AG10803 (cell line): ENCODE data around the gene RNF14.

Experiments used
- DNase-seq: peaks from one replicate; pipeline ENCODE4 v3.0.0; 2010; ENCODE audit warnings: low read depth
- H3K4me3 ChIP-seq: 2 replicates; pipeline ENCODE4 v1.5.1; 2011; ENCODE audit warnings: mild to moderate bottlenecking, low read length, control low read depth
- CTCF ChIP-seq: conservative IDR thresholded peaks from 2 replicates; pipeline ENCODE4 v1.5.1; 2011; ENCODE audit warnings: mild to moderate bottlenecking, low read length, control low read depth, inconsistent platforms

RNF14 gene

GRCh38 chr5:141928051-141928450, 40.9 kb upstream of the RNF14 start:
- DNase-seq: no peak
- no peak for TF ChIP-seq CTCF
- H3K4me3 ChIP-seq: no peak overlapping the region

- no peak for DNase-seq
- no peak for TF ChIP-seq CTCF
- H3K4me3 ChIP-seq: no peak overlapping the region
Observed at GRCh38 chr5:141929398-141930058, 39.4 kb upstream of the RNF14 start.

GRCh38 chr5:141931694-141932093, 37.2 kb upstream of the RNF14 start:
- DNase-seq: no peak

GRCh38 chr5:141933151-141933550, 35.8 kb upstream of the RNF14 start:
- no peak for DNase-seq
- TF ChIP-seq CTCF: no peak
- no peak overlapping the region for H3K4me3 ChIP-seq

More at GRCh38 chr5:141931694-141932093, 37.2 kb upstream of the RNF14 start:
- no peak overlapping the region for H3K4me3 ChIP-seq
- no peak for TF ChIP-seq CTCF

DNA sequence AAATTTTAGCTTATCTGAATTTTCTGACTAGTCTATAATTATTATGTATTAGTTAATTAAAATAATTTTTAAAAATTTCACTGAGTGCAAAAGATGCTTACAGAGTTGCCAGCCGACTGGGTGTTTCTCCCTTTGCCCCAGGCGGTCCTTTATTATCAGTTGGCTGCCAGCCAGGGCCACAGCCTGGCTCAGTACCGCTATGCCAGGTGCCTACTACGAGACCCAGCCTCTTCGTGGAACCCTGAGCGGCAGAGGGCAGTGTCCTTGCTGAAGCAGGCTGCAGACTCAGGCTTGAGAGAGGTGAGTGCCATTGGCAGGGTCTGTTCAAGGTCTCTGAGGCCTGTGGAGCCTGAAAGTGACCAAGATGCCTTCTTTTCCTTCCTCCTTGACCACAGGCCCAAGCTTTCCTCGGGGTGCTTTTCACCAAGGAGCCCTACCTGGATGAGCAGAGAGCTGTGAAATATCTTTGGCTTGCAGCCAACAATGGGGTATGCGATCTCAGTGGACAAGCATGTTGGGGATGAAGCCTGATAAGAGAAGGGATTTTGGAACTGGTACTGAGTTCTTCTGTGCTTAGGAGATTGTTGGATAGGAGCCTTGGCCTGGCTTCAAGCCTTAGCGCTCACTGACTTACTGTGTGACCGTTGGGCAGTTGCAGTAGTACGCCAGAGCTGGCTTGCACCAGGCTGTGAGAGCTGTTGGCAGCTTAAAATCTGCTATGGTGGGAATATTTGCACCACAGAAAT, 34.6 kb upstream of the RNF14 start:
- no peak for DNase-seq
- TF ChIP-seq CTCF: no peak
- no peak overlapping the region for H3K4me3 ChIP-seq

DNA sequence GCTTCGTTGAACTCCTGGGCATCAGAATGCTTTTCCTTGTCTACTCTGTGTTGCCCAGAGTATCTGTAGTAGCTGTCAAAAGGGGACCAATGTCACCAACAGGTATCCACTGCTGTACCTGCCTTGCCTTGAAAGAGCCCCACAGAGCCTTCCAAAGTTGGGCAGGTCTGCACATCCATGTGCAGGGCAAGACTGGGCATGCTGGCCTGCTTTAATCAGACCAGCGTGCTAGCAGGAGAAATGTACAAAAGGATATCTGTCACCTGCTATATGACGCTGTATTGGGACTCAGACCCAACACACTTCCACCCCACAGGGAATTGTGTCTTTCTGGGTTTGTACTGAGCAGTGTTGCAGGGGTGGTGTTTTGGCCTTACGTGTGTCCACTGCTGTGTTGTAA, 33.4 kb upstream of the RNF14 start:
- no peak for TF ChIP-seq CTCF
- no peak for DNase-seq
- no peak overlapping the region for H3K4me3 ChIP-seq
